Measurements from ENCODE around the gene HBD.
"Not testable (repeated sequence)": the region's sequence is repeated elsewhere in the genome, so short reads cannot be mapped to it uniquely, and the experiment has no call there.

HBD gene

DNA sequence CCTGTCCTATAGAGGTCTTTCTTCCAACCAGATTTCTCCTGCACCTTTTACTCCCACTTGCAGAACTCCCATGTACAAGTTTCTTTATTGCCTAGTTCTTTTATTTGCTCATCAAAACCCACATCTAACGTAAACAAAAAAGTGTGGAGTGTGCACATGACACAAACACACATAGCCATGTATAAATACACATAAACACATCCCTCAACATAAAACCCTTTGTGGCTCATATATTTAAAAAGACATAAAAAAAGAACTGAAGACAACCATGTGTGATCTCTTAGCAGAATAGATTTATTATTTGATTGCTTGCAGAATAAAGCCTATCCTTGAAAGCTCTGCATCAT lies 18.6 kb upstream of the HBD start:
- no peak for DNase-seq

DNA sequence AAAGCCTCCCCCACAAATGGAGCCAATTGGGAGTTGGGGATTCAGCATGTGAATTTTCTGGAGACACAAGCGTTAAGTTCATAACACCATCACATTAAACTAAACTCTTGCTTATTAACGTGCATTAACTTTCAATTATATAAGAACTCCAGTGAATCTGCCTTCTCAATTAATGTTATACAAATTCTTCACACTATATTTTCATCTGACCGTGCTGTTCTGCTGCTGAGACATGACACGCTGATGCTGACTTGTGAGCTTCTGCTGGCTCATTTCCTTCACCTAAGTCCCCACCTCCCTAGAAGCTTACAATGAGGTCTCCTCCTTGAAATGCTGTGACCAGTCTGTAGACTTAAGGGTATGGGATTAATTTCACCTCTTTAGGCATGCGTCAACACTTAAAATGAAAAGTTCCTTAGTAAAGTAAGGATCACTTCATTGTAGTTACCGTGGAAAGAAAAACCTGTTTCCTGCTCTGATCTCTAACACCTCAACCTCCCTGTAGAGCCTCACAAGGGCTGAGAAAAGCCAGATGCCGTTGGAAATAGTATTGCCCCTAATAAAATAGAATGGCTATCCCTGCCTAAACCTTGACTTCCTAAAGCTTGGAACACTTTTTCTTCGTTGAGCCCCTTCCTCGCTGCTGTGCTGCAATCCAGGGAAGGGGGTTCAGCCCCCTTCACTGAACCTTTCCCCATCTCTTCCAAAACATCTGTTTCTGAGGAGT lies 18.1 kb upstream of the HBD start:
- no peak for DNase-seq

DNA sequence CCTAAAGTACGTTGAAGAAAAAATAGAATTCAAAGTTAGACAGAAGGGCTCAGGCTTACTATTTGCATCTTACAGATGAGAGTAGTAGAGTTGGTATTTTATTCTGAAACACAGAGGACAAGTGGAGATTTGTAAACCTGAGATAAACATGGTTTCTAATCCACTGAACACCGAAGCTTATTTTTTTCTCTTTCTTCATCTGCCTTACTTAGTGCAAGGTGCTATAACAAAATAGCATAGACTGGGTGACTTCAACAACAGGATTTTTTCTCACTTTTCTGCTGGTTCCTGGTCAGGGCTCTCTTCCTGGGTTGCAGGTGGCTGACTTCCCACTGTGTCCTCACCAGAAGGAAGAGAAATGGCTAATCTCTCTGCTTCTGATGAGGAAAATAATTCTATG lies 17.5 kb upstream of the HBD start:
- DNase-seq = no peak

- DNase-seq = no peak
Observed at GRCh38 chr11:5250543-5251204, 16.4 kb upstream of the HBD start.

GRCh38 chr11:5249807-5250396 lies 15.6 kb upstream of the HBD start, which contains the start of gene HBG1:
Gene HBG1, minus strand, starts transcription at chr11:5249857. Its CDS starts 53 bp downstream, at chr11:5249804.
- not testable (repeated sequence) for DNase-seq

DNA sequence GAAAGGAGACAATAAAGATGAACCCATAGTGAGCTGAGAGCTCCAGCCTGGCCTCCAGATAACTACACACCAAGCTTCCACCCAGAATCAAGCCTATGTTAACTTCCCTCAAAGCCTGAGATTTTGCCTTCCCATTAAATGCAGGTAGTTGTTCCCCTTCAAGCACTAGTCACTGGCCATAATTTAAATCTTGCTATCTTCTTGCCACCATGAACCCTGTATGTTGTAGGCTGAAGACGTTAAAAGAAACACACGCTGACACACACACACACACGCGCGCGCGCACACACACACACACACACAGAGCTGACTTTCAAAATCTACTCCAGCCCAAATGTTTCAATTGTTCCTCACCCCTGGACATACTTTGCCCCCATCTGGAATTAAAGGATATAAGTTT lies 14.2 kb upstream of the HBD start:
- not testable (repeated sequence) for DNase-seq

GRCh38 chr11:5247472-5248192 lies 13.3 kb upstream of the HBD start:
- no peak for DNase-seq

GRCh38 chr11:5246772-5247471 lies 12.6 kb upstream of the HBD start:
- no peak for DNase-seq

DNA sequence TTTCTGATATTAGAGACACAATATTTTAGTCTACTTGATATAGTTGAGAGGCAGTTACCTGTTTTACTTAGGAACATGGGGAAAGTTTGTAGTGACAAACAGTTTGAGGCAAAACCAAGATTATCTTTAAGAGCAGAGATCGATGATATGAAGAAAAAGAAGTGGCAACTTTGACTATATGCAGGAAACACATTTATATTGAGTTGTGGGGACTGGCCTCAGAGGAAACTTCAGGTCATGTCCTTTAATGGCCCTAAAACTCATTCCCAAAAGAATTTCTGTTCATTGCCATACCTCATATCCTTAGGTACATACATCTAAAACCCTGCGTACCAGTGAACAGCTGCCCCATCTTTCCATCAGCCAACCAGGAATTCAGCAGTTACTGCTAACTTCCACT lies 10.9 kb upstream of the HBD start:
- no peak for DNase-seq

DNA sequence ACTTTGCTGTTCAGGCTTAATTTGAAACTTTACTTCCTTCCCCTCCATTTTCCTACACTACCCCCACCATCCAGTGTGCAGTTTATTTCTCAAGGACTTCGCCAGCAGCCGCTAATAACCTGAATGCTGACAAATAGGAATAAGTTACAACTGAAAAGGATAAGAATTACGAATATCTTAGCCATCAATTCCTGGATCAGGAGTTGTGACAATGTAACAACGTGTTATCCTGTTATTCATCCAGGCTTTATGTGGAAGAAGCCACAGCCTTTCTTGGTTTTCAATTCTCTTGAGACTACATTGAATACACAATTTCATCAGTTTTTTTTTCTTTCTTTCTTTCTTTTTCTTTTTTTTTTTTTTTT lies 9.5 kb upstream of the HBD start:
- DNase-seq = no peak

DNA sequence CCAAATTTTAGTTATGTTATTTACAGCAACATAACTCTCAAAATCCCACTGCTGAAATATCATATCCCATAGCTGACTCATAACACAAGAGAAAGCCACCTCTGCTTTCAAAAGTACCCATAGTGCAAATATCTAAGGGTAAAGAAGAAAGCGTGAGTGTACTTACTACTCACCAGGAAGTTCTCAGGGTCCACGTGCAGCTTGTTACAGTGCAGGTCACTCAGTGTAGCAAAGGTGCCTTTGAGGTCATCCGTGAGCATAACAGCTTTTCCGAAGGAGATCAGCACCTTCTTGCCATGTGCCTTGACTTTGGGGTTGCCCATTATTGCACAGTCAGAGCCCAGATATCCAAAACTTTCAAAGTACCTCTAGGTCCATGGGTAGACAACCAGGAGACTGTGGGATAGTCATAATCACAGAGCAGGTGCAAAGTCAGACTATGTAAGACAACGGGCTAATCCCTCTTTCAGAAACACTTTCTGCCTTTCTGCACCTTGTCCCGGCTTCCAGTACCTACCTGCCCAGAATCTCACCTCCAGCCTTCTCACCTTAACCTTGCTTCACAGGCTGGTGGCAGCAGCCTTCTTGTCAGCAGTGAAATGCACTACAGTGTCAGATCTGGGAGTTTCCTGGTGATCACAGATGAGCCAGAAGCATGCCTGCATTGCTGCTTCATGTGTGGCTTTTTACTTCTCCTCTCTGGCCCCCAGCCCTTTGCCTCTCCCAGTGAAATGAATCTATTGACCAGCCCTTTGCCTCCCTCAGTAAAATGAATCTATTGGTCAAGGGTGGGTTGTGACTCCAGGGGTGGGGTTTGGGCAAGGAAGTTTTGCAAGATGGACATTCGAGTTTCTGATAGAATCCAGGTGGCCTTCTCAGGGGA lies 8.9 kb upstream of the HBD start:
- no peak for DNase-seq

DNA sequence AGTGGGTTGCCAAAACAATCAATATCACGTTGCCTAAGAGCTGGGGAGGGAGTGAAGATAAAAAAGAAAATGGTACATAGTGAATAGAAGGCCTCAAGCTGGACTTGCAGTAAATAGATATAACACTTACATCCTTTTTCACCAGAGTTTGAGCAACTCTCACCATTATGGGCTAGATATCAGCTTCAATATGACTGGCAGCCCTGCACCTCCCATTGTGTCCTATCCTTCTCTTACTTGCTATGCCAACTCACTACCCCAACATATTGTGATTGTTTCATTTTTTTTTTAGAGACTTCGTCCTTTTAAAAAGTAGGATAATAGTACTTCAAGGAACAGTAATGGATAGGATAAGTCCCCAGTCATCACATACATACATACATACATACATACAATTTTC lies 7.9 kb upstream of the HBD start:
- DNase-seq = no peak

- no peak for DNase-seq
Observed at GRCh38 chr11:5241458-5241857, 7.2 kb upstream of the HBD start.

GRCh38 chr11:5240458-5240857 lies 6.2 kb upstream of the HBD start:
- no peak for DNase-seq

- DNase-seq = no peak
Observed at GRCh38 chr11:5240056-5240455, 5.8 kb upstream of the HBD start.

DNA sequence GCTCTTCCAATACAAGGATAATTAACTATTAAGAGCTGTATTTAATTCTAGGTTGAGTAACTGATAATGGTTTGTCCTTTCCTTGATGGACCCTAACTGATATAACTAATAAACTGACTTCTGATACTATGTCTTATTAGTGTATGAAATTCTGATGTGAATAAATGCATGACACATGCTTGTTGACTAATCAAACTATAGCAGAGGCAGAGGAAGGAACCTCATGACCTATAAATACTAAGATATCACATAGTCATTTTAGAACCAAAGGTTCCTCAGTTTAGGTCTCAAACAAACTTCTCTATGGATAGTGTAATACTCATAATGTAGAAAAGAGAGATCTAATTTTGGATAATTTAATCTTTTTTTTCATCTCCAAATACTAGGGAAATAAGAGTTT lies 4.8 kb upstream of the HBD start:
- DNase-seq = no peak

- no peak for DNase-seq
Observed at GRCh38 chr11:5238486-5238885, 4.2 kb upstream of the HBD start.

DNA sequence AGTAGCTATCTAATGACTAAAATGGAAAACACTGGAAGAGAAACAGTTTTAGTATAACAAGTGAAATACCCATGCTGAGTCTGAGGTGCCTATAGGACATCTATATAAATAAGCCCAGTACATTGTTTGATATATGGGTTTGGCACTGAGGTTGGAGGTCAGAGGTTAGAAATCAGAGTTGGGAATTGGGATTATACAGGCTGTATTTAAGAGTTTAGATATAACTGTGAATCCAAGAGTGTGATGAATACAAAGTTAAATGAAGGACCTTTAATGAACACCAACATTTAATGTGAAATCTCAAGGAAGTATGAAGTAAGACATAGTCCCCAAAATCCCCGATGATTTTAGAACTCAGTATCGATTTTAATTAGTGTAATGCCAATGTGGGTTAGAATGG lies 3.1 kb upstream of the HBD start:
- DNase-seq = no peak

DNA sequence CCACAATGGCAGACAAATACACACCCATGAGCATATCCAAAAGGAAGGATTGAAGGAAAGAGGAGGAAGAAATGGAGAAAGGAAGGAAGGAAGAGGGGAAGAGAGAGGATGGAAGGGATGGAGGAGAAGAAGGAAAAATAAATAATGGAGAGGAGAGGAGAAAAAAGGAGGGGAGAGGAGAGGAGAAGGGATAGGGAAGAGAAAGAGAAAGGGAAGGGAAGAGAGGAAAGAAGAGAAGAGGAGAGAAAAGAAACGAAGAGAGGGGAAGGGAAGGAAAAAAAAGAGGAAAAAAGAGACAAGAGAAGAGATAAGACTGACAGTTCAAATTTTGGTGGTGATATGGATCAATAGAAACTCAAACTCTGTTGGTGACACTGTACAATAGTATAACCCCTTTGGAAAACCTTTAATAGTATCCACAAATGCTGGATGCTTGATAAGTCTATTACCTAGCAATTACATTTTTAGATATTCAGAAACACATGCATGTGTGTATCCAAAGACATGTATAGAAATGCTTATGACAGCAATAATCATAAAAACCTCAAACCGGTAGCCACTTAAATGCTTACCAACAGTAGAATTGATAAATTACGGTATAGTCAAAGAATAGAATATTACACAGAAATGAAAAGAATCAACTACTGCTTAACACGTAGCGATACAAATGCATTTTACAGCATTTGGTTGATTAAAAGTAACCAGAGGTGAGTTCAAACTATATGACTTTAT lies 1.2 kb upstream of the HBD start:
- no peak for DNase-seq

DNA sequence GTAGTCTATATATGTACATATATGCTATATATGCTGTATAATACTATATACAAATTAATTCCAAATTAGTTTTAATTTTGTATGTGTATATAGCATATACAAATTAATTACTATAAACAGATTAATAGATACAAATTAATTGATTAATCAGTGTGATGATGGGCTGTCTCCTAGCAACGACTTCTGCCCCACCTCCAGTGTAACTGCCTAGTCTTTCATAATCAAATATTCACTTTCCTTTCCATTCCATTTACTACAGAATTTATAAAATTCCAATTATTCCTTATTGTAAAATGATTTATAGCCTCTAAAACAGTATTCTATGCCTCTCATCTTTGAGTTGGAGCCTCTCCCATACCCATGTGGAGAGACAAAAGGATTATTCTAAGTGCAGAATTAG lies 976 bp downstream of the HBD start:
- DNase-seq = no peak

GRCh38 chr11:5232821-5233220 lies 1.5 kb downstream of the HBD start:
- no peak for DNase-seq
